ENCODE results near the gene JAM3.
"Not testable (repeated sequence)": the region's sequence is repeated elsewhere in the genome, so short reads cannot be mapped to it uniquely, and the experiment has no call there.

JAM3 gene

DNA sequence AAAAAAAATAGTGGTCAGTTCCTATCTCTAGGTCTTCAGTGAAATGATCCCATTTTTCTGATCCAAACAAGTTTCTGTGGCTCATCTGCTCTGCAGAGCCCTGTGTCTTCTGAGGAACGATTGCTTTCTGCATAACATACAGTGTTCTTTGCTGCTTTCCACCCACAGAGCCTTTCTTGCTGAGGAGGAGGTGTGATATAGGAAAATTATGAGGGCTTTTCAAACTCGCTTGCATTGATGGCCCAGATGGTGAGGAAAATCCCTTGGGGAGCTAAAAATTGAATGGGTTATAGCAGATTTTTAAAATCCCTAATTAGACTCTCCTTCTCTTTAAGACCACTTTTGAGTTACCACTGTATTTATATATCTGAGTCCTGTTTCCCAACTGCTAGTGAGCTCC, 31.3 kb downstream of the JAM3 start:
- no peak for DNase-seq (ENCODE audit: low read depth in 2 of 3, low spot score in 2 of 3)

- no peak for DNase-seq (ENCODE audit: low read depth in 2 of 3, low spot score in 2 of 3)
Measured at GRCh38 chr11:134101282-134101681, 32.4 kb downstream of the JAM3 start.

GRCh38 chr11:134110252-134110815, 41.5 kb downstream of the JAM3 start:
- DNase-seq (ENCODE audit: low read depth in 2 of 3, low spot score in 2 of 3): no peak

- not testable (repeated sequence) for DNase-seq (ENCODE audit: low read depth in 2 of 3, low spot score in 2 of 3)
Measured at GRCh38 chr11:134113787-134114186, 44.9 kb downstream of the JAM3 start.

DNA sequence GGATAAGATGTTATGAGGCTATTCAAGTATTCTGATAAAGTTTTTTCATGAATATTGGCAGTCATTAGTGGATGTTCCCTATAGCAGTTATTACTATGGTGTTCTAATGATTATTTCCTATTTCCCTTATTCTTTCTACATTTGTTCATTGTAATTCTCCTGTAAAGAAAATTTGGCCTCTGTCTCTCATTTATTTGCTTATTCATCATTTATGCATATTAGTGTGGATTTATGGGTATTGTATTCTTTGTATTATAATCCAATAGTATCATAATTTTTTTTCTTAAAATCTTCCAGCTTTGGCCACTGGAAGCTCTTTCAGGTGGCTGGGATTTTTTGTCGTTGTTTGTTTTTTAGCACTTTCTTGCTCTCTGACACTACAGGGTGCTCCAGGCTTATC, 47.3 kb downstream of the JAM3 start:
- DNase-seq (ENCODE audit: low read depth in 2 of 3, low spot score in 2 of 3): no peak

DNA sequence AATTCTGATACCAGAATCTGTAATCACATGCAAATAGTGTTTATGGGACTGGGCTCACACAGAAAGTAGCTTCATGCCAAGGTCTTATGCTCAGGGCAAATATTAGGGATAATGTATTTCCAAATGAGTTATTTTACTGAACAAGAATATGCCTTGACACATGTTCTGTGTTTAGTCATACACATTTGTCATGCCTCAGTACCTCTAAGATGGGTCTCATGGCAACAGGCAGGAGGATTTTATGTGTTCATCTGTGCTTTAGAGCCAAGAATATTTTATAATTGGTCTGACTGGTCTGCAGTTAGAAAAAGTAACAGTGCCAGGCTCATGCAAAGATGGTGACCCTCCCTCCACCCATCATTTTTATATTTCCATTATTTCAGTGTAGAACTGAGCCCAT, 49.1 kb downstream of the JAM3 start:
- DNase-seq (ENCODE audit: low read depth in 2 of 3, low spot score in 2 of 3): no peak

DNA sequence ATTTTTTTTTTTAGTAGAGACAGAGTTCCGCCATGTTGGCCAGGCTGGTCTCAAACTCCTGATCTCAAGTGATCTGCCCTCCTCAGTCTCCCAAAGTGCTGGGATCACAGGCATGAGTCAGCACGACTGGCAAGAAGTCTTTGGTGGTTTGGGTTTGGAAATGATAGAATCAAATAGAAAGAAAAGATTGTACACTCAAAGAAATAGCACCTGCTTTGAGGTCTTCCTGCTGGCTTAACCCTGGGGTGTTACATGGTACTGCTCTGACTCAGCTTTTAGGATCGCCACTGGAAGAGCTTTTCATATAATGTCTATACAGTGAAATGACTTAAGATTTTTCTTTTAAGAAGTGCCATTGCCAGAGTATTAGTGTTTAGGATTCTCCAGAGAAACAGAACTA, 50.2 kb downstream of the JAM3 start:
- DNase-seq (ENCODE audit: low read depth in 2 of 3, low spot score in 2 of 3): no peak

DNA sequence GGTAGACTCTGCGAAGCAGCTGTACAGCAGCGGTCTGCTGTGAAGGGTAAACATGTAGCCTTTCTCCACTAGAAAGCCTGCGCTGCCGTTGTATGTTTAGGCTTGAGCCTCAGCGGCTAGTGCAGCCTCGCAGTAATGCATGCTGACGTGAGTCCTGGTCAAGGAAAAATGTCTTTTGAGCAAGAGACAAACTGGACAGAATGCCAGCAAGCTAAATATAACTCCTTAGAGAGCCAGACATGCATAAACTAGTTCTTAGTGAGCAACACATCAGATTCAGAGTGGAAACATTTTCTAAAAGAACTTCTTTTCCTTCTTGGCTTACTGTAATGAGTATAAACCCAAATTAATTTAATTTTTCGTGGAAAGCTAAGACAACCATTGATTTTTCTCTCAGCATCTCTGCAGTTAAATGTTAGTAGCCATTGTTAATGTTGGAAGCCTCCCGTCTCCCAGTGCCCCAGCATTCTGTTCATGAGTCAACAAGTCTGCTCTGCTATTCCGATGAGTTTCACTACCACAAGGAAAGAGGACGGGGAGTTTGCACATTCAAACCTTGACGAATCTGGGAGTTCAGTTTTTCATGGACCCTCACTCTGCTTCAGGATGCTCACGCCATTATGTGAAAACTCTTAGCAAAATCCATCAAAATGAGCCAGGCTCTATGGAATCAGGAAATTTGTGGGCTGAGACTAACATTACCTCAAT, 51.4 kb downstream of the JAM3 start:
- DNase-seq (ENCODE audit: low read depth in 2 of 3, low spot score in 2 of 3): no peak

DNA sequence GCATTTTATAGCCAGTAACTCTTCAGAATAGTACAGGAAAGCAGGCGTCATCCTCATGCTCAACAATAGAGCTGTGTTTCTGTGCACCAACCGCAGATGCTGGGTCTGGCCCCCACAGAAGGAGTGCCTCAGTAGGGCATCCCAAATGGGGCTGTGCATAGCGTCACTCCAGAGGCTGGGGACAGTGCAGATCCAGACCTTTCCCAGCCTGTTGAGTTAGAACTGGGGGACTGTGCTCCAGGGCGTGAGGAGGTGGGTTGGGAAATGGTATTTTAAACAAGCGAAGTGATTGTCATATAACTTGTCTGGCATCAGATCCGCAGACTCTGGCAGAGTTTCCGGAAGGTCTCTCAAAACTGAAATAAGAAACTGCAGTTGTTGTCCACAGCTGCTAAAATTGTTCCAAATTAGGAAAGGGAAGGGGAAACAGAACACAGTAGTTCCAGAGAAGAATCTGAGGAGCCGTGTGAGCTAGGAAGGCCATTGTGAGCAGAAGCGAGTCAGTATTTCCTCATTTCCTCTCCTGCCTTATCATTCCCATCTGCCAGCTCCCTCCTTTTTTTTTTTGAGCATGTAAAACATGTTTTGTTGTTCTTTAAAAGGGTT, 52.2 kb downstream of the JAM3 start:
- DNase-seq (ENCODE audit: low read depth in 2 of 3, low spot score in 2 of 3): no peak

- DNase-seq (ENCODE audit: low read depth in 2 of 3, low spot score in 2 of 3): no peak
Measured at GRCh38 chr11:134124660-134125451, 56.0 kb downstream of the JAM3 start.

DNA sequence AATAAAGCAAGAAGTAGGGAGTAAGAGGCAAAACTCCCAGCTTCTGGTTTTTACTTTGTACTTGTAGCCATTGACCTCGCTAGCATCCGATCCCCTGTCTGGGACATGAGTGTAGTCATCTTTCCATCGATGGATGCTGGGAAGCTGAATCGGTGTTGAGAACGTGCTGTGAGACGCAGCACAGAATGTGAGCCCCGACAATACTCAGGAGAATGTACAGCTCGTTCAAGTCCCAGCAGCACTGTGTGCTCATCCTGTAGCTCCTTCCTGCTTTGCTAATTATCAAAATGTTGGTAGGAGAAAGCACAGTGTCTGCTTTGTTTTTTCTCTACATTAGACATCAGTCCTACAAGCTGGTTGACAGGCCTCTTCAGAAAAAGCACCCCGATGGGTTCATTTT, 56.6 kb downstream of the JAM3 start:
- no peak for DNase-seq (ENCODE audit: low read depth in 2 of 3, low spot score in 2 of 3)

GRCh38 chr11:134126217-134126822, 57.4 kb downstream of the JAM3 start:
- no peak for DNase-seq (ENCODE audit: low read depth in 2 of 3, low spot score in 2 of 3)

DNA sequence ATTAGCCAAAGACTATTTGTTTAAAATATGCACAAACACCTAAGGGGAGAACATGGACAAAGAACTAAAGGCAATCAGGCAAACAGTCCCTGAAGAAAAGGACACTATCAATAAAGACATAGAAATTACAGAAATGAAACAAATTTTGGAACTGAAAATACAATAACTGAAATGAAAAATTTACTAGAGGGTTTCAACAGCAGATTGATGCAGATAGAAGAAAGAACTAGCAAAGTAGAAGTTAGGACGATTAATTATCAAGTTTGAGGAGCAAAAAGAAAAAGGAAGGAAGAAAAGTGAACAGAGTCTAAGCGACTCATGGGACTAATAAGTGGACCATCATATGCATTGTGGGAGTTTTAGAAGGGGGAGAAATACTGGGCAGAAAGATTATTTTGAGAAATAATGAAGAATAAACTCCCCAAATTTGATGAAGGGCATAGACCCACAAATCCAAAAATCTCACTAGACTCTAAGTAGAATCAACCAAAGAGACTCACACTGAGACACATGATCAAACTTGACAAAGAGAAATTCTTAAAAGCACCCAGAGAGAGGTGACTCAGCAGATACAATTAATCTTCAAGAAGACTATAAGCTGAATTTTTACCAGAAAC, 62.9 kb downstream of the JAM3 start:
- no peak for DNase-seq (ENCODE audit: low read depth in 2 of 3, low spot score in 2 of 3)

- no peak for DNase-seq (ENCODE audit: low read depth in 2 of 3, low spot score in 2 of 3)
Measured at GRCh38 chr11:134132808-134133207, 63.9 kb downstream of the JAM3 start.

GRCh38 chr11:134134167-134134566, 65.3 kb downstream of the JAM3 start:
- no peak for DNase-seq (ENCODE audit: low read depth in 2 of 3, low spot score in 2 of 3)

DNA sequence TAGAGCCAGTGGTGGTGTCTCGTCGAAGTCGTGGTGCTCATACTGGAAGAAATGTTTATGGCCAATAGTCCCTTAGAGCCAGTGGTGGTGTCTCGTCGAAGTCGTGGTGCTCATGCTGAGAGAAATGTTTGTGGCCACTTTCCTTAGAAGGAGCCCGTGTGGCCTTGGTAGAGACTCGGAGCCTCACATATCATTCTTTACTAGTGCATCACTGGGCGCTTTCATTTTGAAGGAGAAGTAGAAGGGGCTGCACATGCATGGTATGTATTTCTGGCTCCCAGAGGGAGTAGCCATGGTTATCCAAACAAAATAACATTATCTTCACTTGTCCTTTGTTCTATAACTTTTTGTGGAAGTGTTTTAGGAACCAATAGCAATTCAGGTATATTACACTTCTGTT, 69.5 kb downstream of the JAM3 start:
- no peak for DNase-seq (ENCODE audit: low read depth in 2 of 3, low spot score in 2 of 3)

GRCh38 chr11:134139303-134139872, 70.5 kb downstream of the JAM3 start:
- DNase-seq (ENCODE audit: low read depth in 2 of 3, low spot score in 2 of 3): no peak

DNA sequence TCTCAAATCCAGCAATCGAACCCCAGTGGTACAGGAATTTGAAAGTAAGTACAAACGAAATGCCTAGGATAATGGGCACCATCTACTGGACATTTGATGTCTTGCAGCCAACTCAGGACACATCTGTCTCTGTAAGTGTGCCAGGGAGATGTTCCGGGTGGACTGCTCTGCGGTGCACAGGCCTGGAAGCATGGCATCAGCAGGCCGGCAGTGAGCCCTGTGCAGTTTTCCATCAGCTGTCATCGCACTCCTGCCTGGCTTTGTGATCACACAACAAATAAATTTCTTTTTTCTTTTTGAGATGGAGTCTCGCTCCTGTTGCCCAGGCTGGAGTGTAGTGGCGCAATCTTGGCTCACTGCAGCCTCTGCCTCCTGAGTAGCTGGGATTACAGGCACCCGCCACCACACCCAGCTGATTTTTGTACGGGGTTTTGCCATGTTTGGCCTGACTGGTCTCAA, 71.0 kb downstream of the JAM3 start:
- DNase-seq (ENCODE audit: low read depth in 2 of 3, low spot score in 2 of 3): no peak

DNA sequence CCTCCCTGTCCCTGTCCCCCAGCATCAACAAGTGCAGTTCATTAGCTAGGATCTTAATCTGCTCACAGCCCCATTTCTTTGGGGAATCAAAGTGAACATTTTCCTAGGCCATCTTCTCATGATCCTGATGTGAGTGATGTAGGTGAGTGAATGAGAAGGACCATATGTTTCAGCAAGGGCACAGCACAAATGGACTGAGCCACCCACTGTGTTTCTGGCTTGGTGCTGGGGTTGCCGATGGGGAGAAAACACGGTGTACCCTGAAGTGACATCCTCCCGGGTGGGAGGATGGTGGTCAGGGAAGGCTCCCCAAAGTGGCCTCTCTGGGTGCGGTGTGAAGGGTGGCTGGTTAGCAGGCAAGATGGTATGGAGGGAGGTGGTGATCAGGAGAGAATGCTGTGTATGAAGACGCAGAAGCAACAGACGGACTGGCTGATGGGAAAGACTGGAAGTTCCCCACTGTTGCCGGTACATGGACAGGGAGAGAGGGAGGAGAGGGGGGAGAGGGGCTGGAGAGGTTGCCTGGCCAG, 72.2 kb downstream of the JAM3 start:
- DNase-seq (ENCODE audit: low read depth in 2 of 3, low spot score in 2 of 3): no peak

GRCh38 chr11:134142536-134142935, 73.7 kb downstream of the JAM3 start:
- no peak for DNase-seq (ENCODE audit: low read depth in 2 of 3, low spot score in 2 of 3)

All from activated CD8-positive, alpha-beta memory T cell treated with anti-CD3 and anti-CD28 coated beads for 48 hours (primary cell).